Measurements from ENCODE around the gene CHCHD6.

- TF ChIP-seq CTCF (conservative IDR thresholded peaks at IDR 0.05; ENCODE audit: low read depth, low read length) (no peak), EZH2phosphoT487 (IDR thresholded peaks at IDR 0.05; ENCODE audit: borderline replicate concordance, low read length) (no peak)
Measured at GRCh38 chr3:126672340-126672739, 31.7 kb upstream of the CHCHD6 start.

All from PC-3 (cell line).